GM21723 (cell line): ENCODE results near the gene USP6.
"Not testable (repeated sequence)": the region's sequence is repeated elsewhere in the genome, so short reads cannot be mapped to it uniquely, and the experiment has no call there.

Source experiments
- ATAC-seq: cut with Tn5 transposase; IDR thresholded peaks from one replicate; pipeline ENCODE4 v1.9.1; 2021; ENCODE audit warnings: mild to moderate bottlenecking, moderate library complexity; ENCODE audit not compliant: unreplicated experiment

Gene USP6

GRCh38 chr17:5115673-5116651, at the start of gene USP6:
Gene USP6, plus strand, starts transcription at chr17:5116032. Its CDS starts 14,336 bp downstream, at chr17:5130368.
- no peak for ATAC-seq

- ATAC-seq: no peak
Observed at GRCh38 chr17:5068236-5068635, 47.6 kb upstream of the USP6 start.

- ATAC-seq: no peak
Observed at GRCh38 chr17:5069724-5070123, 46.1 kb upstream of the USP6 start.

- ATAC-seq: not testable (repeated sequence)
Observed at GRCh38 chr17:5075472-5075871, 40.4 kb upstream of the USP6 start.

GRCh38 chr17:5077275-5077674, 38.6 kb upstream of the USP6 start:
- not testable (repeated sequence) for ATAC-seq

- no peak for ATAC-seq
Observed at GRCh38 chr17:5077781-5078105, 38.1 kb upstream of the USP6 start.

- ATAC-seq: peak; percentile 79
Observed at GRCh38 chr17:5078106-5079028, 37.5 kb upstream of the USP6 start, which contains the start of gene ZFP3. Gene ZFP3, plus strand, starts transcription at chr17:5078467. Its CDS starts 13,038 bp downstream, at chr17:5091505.

GRCh38 chr17:5080591-5080990, 35.2 kb upstream of the USP6 start:
- ATAC-seq: no peak

- ATAC-seq: no peak
Observed at GRCh38 chr17:5092218-5093010, 23.4 kb upstream of the USP6 start.

GRCh38 chr17:5096731-5097100, 19.1 kb upstream of the USP6 start:
- no peak for ATAC-seq

- ATAC-seq: no peak
Observed at GRCh38 chr17:5097101-5097834, 18.6 kb upstream of the USP6 start.

- no peak for ATAC-seq
Observed at GRCh38 chr17:5099271-5099670, 16.6 kb upstream of the USP6 start.

GRCh38 chr17:5100832-5101231, 15.0 kb upstream of the USP6 start:
- no peak for ATAC-seq

- no peak for ATAC-seq
Observed at GRCh38 chr17:5110816-5111215, 5.0 kb upstream of the USP6 start.

- peak; percentile 86 for ATAC-seq
Observed at GRCh38 chr17:5111402-5112204, 4.2 kb upstream of the USP6 start, which contains the start of gene ZNF232. Gene ZNF232, minus strand, starts transcription at chr17:5111878. Its CDS starts 56 bp downstream, at chr17:5111822.

- no peak for ATAC-seq
Observed at GRCh38 chr17:5118219-5118618, 2.4 kb downstream of the USP6 start.

GRCh38 chr17:5120036-5120435, 4.2 kb downstream of the USP6 start:
- no peak for ATAC-seq

- ATAC-seq: not testable (repeated sequence)
Observed at GRCh38 chr17:5120436-5121185, 4.8 kb downstream of the USP6 start.
